Measurements from ENCODE around the gene CARMIL1. TPM values are rescaled to one million over a fixed set of nuclear protein-coding genes. Genes with fewer than 3 reads are reported as not detected.

Gene CARMIL1
- total RNA-seq, 1 experiment from 2014 or later = 23.6 TPM

DNA sequence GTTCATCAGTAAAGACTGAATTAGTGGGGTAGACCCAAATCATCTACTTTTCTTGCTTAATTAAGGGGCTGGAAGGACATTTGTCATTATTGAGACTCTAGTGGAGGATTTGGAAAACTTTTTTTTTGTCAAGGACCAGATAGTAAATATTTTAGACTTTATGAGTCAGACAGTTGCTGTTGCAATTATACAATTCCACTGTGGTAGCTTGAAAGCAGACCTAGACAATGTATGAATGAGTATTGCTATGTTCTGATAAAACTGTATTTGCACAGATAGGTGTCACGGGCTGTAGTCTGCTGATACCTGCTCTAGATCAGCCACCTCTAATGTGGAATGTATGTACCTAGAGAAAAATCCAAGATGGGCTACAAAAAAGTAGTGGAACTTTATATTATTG, 175.0 kb downstream of the CARMIL1 start:
- TF ChIP-seq, protein P1, sequence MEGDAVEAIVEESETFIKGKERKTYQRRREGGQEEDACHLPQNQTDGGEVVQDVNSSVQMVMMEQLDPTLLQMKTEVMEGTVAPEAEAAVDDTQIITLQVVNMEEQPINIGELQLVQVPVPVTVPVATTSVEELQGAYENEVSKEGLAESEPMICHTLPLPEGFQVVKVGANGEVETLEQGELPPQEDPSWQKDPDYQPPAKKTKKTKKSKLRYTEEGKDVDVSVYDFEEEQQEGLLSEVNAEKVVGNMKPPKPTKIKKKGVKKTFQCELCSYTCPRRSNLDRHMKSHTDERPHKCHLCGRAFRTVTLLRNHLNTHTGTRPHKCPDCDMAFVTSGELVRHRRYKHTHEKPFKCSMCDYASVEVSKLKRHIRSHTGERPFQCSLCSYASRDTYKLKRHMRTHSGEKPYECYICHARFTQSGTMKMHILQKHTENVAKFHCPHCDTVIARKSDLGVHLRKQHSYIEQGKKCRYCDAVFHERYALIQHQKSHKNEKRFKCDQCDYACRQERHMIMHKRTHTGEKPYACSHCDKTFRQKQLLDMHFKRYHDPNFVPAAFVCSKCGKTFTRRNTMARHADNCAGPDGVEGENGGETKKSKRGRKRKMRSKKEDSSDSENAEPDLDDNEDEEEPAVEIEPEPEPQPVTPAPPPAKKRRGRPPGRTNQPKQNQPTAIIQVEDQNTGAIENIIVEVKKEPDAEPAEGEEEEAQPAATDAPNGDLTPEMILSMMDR (conservative IDR thresholded peaks at IDR 0.05) = no peak
- Histone ChIP-seq H3K4me2 (ENCODE audit: insufficient read depth, insufficient read length, low read length) (no peak overlapping the region), H2BK20ac (ENCODE audit: low read depth, low read length, poor library complexity, severe bottlenecking) (no peak overlapping the region), H2BK12ac (ENCODE audit: insufficient read length, low read depth, low read length) (no peak overlapping the region), H2BK15ac (ENCODE audit: low read depth, low read length) (no peak overlapping the region), H4K20me1 (ENCODE audit: control insufficient read depth, insufficient read depth, insufficient read length) (no peaks in the 10 kb centered on the region), H3T11ph (ENCODE audit: low read length) (no peak overlapping the region), H2AFZ (ENCODE audit: low read length) (no peak overlapping the region), H3K79me2 (ENCODE audit: insufficient read depth, low read length) (no peaks in the 10 kb centered on the region), H3K79me1 (ENCODE audit: insufficient read depth, low read depth, low read length, poor library complexity, severe bottlenecking) (no peaks in the 10 kb centered on the region), H3K4me1 (ENCODE audit: insufficient read depth, low read length) (peaks cover 2% of the 10 kb centered on the region; the same call in 1 of the 2 replicates), H3K27ac (ENCODE audit: insufficient read length, low read depth, low read length) (no peak overlapping the region), H3K27me3 (ENCODE audit: insufficient read depth, low read length) (no peaks in the 10 kb centered on the region), H3K23ac (ENCODE audit: insufficient read length, low read depth, low read length) (no peak overlapping the region), H2AK5ac (ENCODE audit: insufficient read length, low read length) (no peak overlapping the region), H3K4ac (ENCODE audit: low read depth, low read length) (no peak overlapping the region), H4K5ac (ENCODE audit: insufficient read length, low read depth, low read length) (no peak overlapping the region), H4K8ac (replicated peaks; ENCODE audit: insufficient read length, low read depth, low read length) (no peak overlapping the region), H3K56ac (ENCODE audit: insufficient read length, low read depth, low read length) (no peak overlapping the region), H3K9ac (ENCODE audit: extremely low read depth, insufficient read length, low read length) (no peak overlapping the region), H3K14ac (ENCODE audit: insufficient read depth, low read length) (no peak overlapping the region), H3K23me2 (ENCODE audit: insufficient read length, low read depth, low read length, poor library complexity, severe bottlenecking) (no peaks in the 10 kb centered on the region), H3K9me3 (ENCODE audit: control insufficient read depth, low read depth, low read length) (no peaks in the 10 kb centered on the region), H2BK120ac (ENCODE audit: low read depth, low read length, poor library complexity, severe bottlenecking) (no peak overlapping the region), H4K91ac (ENCODE audit: insufficient read length, low read depth, low read length) (no peak overlapping the region), H2BK5ac (ENCODE audit: insufficient read length, low read length) (no peak overlapping the region), H3K18ac (ENCODE audit: insufficient read length, low read depth, low read length) (no peak overlapping the region)
- H3K4me1 Mint-ChIP-seq = peaks cover 15 to 16% of the 10 kb centered on the region in 2 experiments
- no peak overlapping the region for H3K4me3 Mint-ChIP-seq
- no peaks in the 10 kb centered on the region for H3K27me3 Mint-ChIP-seq (ENCODE audit: low read depth)
- no peaks in the 10 kb centered on the region; a peak in 1 of 7 replicates for H3K36me3 Mint-ChIP-seq (ENCODE audit: insufficient read depth in 1 of 3, low read depth in 3 of 3)
- no peak overlapping the region for H3K27ac Mint-ChIP-seq
- DNase-seq = no peak
- no peaks in the 10 kb centered on the region; a peak in 1 of 5 replicates for H3K9me3 Mint-ChIP-seq
- WGBS (ENCODE audit: extremely low coverage, insufficient read length, low lambda C conversion rate) = no CpG with 5 or more reads among the region's 1 CpG

Data from H9 (cell line).